Activated CD4-positive, alpha-beta T cell treated with anti-CD3 and anti-CD28 coated beads, Interleukin-10, Interleukin-2, amounts not matched to agents 100 ng/mL and 50 ng/mL, durations not matched to agents 16 hours and 8 hours (primary cell): ENCODE data around the gene CDK1.

ENCODE experiments used
- DNase-seq: peaks from one replicate; pipeline ENCODE4 v3.0.0-alpha.2; 2020

CDK1 gene

GRCh38 chr10:60778214-60778970 lies at the start of gene CDK1:
Gene CDK1 (plus strand): TSS chr10:60778478. CDS start chr10:60780166, 1,688 bp downstream.
- DNase-seq: peak; percentile 99

- DNase-seq: no peak
Measured at GRCh38 chr10:60729106-60729505, 49.2 kb upstream of the CDK1 start.

GRCh38 chr10:60731134-60731885 lies 47.0 kb upstream of the CDK1 start:
- peak; percentile 54 for DNase-seq

- DNase-seq: no peak
Measured at GRCh38 chr10:60732198-60732806, 46.0 kb upstream of the CDK1 start.

GRCh38 chr10:60732807-60733516 lies 45.3 kb upstream of the CDK1 start:
- no peak for DNase-seq

GRCh38 chr10:60733517-60733822 lies 44.8 kb upstream of the CDK1 start:
- peak; percentile 40 for DNase-seq

GRCh38 chr10:60733826-60734225 lies 44.5 kb upstream of the CDK1 start:
- no peak for DNase-seq

- DNase-seq: no peak
Measured at GRCh38 chr10:60734226-60734625, 44.1 kb upstream of the CDK1 start.

- no peak for DNase-seq
Measured at GRCh38 chr10:60735244-60735643, 43.0 kb upstream of the CDK1 start.

GRCh38 chr10:60737242-60737641 lies 41.0 kb upstream of the CDK1 start:
- no peak for DNase-seq

- no peak for DNase-seq
Measured at GRCh38 chr10:60739558-60739957, 38.7 kb upstream of the CDK1 start.

- DNase-seq: no peak
Measured at GRCh38 chr10:60742512-60742911, 35.8 kb upstream of the CDK1 start.

- DNase-seq: no peak
Measured at GRCh38 chr10:60747817-60748469, 30.3 kb upstream of the CDK1 start.

GRCh38 chr10:60753152-60753551 lies 25.1 kb upstream of the CDK1 start:
- DNase-seq: no peak

- DNase-seq: no peak
Measured at GRCh38 chr10:60753817-60754216, 24.5 kb upstream of the CDK1 start.

- no peak for DNase-seq
Measured at GRCh38 chr10:60757420-60757895, 20.8 kb upstream of the CDK1 start.

GRCh38 chr10:60759181-60759580 lies 19.1 kb upstream of the CDK1 start:
- DNase-seq: no peak

GRCh38 chr10:60760711-60761210 lies 17.5 kb upstream of the CDK1 start:
- no peak for DNase-seq

GRCh38 chr10:60762554-60762953 lies 15.7 kb upstream of the CDK1 start:
- DNase-seq: no peak

GRCh38 chr10:60767424-60767823 lies 10.9 kb upstream of the CDK1 start:
- no peak for DNase-seq

- no peak for DNase-seq
Measured at GRCh38 chr10:60769406-60769805, 8.9 kb upstream of the CDK1 start.

GRCh38 chr10:60777696-60778213 lies 523 bp upstream of the CDK1 start:
- no peak for DNase-seq
